ENCODE measurements around the gene EXOC3L1.
A peak's percentile ranks its signal among the peaks of the same experiment; 100 is the strongest.

The EXOC3L1 gene

DNA sequence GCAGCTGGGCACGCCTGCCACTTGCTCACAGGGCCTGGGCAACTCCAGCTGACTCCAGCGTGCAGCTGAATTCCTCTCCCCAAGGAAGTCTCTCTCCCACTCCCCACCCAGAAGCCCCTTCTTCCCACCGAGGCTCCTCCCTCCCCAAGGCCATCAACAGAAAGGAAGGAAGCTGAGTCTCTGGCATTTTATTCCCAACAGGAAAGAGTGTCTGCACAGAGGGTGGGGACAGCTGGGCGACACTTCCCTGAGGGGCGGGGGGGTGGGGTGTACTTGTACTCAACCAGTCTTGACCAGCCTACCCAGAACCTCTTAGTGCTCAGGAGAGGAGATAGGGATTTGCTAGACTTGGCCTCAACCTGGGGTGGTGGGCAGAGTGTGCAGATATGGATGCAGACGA, at the start of gene EXOC3L1:
EXOC3L1 (minus strand) TSS at position 96 of the 400 bp plus-strand sequence. CDS start 460 bp downstream, outside the sequence.
- DNase-seq (ENCODE audit: low read depth) = no peak

DNA sequence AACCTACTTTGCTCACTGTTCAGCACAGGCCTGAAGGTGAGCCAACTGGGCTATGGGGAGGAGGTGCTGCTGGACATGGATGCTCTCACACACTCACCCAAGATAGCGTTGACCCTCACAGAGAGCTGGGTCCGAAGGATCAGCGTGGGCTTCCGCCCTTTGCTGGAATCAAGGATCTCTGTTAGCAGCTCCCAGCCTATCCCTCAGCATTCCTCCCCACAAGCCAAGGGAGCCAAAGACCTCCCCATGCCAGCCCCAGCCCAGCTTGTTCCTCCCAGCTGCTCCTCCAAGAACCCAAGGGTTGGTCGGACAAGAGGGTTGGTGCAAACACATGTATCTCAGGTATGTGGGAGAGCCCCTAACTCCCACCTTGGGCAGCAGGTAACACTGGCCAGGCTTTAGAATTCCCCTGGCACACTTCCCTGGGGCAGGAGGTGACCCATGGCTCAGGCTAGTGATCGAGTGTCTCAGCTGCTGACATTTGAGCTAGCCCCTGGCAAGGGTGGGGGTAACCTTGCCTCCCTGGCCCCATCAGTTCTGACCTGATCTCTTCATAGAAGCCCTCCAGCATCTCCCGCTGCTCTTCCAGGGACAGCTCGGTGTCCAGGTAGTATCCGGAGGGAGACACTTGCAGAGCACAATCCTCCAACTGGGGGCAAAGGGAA, 49.0 kb upstream of the EXOC3L1 start:
- no peak for DNase-seq (ENCODE audit: low read depth)

GRCh38 chr16:67238278-67238575, 48.3 kb upstream of the EXOC3L1 start:
- DNase-seq (ENCODE audit: low read depth) = no peak

DNA sequence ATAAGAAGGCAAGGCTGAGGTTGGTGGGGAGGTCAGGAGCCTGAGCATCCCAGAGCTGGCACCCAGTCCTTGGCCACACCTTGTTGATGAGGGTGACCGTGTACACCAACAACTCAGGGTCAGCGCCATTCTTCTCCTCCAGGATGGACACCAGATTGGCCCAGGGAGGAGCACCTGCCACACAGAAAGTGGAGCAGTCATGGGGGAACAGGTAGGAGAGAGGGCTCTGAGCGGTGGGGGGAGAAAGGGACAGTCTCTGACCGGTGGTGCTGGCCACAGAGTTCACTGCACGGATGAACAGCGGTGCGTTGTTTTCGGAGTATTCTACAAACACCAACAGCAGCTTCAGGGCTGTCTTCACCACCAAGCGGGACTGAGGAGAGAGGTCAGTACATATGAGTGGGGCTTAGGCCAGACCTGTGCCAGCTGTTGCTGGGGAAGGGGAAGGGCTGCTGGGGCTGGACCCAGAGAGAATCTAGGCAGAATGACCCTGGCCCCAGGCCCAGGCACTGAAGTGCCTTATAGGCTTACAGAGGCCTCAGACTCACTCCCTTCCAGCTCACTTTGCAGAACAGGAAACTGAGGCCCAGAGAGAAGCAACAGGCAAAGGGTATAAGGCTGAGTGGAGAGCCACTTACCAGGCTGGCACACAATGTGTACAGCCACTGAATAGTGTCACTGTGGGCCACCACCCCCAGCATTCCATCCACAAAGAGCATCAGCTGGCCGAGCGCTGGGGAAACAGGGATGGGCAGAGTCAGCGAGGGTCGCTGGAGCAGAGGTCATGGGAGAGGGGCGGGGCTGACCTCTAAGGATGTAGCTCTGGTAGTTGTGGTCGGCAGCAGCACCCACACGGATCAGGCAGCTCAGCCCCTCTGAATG, 47.7 kb upstream of the EXOC3L1 start:
- no peak for DNase-seq (ENCODE audit: low read depth)

DNA sequence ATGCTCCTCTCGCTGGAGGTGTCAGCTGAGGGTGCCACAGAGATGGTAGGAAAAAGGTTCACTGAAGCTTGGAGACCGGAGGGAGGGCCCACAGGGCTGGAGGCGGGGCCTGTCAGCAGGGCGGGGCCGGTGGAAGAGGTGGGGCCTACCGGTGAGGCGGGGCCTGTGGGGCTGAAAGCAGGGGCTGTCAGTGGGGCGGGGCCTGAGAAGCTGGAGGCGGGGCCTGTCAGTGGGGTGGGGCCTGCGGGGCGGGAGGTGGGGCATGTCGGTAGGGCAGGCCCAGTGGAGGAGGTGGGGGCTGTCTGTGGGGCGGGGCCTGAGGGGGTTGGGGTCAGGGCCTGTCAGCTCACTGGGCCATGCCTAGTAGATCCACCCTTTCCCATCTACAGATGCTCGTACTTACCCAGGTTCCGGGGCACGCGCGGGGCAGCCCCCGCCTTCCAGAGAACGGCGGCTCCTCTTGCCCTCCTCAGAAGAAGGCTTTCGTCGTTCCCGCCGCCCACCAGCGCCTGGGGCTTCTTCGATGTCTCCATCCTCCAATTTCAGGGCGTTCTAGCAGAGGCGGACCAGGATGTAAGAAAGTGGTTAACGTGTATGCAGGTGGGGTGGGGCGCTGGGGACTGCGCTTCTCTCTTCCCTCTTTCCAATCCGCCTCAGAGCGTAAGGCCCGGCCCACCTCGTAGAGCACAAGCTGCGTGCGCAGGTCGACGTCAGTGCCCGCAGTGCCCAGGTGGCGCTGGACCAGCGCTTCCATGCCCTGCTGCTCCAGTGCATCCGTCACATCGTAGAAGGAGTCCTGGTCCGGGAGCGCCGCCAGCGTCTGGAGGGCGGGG, 46.8 kb upstream of the EXOC3L1 start:
- DNase-seq (ENCODE audit: low read depth) = peak; percentile 64

DNA sequence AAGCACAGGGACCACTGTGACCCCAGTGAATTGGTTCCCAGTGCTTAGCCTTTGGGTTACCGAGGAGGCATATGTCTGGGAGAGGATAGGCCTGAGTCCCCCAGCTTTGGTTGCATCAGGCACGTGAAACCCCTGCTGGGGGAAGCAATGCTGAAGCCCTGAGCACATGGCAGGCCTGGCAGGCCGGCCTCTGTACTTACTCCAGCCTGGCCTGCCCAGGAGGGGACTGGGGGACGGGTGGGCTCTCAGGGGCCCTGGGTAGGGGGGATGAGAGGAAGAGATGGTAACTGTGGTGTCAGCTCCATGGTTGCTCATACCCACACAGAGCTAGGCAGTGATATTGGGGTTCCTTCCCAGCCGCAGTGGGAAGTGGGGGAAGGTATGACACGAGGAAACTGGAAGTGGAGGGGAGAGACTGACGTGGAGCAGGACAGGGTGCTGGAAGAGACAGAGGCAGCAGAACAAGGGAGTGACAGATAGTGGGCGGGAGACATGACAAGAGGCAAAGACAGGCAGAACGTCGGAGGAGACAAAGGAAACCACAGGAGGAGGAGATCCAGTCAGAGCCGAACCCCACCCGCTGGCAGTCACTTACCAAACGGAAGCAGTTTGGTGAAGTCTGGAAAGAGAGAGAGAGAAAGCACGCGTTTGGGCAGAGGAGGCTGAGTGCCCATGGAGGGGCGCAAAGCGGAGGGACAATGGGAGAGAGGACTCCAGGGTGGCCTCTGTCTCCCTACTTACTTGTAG, 46.1 kb upstream of the EXOC3L1 start:
- DNase-seq (ENCODE audit: low read depth) = no peak

- no peak for DNase-seq (ENCODE audit: low read depth)
Observed at GRCh38 chr16:67234180-67234597, 44.3 kb upstream of the EXOC3L1 start.

DNA sequence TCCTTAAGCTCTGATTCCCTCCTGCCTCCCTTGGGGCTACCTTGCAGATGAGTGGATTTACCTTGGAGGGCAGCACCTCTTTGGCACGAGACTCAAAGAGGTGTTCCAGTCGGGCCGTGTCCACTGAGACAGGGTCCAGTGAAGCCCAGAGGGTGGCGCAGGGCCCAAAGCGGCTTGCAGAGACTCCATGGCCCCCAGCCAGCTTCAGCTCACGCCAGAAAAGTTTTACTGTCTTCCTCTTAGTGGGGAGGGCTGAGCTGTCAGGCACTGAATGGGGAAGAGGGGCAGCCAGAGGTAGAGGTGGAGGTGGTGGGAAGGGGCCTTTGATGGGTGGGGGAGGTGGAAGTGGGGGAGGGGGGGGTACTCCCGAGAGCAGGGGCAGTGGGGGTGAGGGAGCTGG, 43.7 kb upstream of the EXOC3L1 start:
- DNase-seq (ENCODE audit: low read depth) = no peak

DNA sequence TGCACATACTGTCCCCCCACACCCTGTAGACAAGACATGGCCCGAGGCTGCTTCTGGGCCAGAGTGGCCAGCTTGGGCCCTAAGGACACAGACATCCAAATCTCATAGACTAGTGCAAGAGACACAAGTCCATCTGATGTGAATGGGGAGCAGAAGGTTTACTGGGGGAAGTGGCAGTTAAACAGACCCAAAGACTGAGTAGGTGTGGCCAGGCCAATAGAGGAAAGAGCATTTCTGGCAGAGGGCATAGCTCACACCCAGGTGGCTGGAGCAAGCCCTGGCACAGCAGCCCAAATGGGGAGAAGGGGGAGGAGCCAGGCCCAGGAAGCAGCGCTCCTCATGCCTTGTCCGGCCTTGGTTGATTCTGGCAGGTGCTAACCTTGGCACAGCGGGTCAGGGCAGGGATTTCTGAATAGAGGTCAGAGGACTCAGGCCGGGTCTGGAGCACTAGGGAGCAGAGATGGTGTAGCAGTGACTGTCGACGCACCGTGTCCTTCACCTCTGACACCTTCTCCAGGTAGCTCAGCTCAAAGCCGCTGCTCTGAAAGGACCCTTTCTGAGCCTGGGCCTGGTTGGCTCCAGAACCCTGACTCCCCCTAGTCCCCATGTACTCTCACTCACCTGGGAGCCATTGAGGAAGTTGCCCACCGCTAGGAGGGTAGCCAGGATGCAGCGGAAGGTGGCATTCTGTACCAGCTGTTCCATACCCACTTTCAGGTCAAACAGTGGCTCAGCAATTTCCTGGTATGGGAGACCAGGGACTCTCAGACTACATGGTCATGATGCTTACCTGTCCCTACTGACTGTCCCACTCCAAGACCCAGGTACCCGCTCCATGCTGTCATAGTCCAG, 41.1 kb upstream of the EXOC3L1 start:
- DNase-seq (ENCODE audit: low read depth) = no peak

- no peak for DNase-seq (ENCODE audit: low read depth)
Observed at GRCh38 chr16:67229906-67230808, 40.2 kb upstream of the EXOC3L1 start.

DNA sequence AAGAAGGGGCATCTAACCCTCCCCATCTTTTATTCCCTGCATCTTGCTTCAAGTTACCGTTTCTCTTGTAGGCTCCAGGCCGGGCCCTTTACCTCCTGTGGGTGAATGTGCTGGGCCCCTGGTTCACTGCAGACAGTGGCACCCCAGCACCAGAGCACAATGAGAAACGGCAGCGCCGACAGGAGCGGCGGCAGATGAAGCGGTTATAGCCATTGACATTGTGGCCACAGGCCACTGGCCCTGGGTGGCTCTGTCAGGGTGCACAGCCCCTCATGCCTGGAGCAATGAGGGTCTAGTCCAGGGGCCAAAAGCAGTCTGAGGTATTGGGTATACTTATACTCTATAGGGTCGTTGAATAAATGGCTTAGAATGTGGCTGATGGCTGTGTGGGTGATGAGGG, 39.0 kb upstream of the EXOC3L1 start:
- DNase-seq (ENCODE audit: low read depth) = no peak

DNA sequence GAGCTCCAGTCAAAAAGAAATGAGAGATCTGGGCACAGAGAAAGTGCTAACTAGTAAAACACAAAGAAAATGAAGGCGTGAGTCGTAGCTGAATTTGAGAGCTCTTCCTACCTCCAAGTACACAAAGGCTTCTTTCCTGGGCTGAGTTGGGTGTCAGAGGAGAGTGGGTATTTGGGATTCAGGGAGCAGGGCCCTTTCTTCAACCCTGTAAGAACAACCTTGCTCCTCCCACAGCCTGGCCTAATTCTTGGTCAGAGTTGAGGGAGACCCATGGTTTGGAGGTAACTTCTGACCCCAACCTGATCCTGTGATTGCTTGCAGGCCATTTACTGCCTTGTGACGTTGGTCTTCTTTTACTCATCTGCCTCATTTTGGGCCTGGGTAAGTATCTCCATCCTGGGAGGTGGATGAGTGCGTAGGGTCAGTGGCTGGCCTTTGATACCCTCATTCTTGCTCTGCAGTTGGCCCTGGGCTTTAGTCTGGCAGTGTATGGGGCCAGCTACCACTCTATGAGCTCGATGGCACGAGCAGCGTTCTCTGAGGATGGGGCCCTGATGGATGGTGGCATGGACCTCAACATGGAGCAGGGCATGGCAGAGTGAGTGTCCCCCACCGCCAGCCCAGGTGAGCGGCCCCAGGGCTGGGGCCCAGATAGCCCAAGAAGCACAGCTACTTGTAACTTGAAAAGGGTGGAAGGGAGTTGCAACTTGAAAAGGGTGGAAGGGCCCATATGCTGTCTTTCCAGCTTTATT, 38.3 kb upstream of the EXOC3L1 start:
- DNase-seq (ENCODE audit: low read depth) = no peak

DNA sequence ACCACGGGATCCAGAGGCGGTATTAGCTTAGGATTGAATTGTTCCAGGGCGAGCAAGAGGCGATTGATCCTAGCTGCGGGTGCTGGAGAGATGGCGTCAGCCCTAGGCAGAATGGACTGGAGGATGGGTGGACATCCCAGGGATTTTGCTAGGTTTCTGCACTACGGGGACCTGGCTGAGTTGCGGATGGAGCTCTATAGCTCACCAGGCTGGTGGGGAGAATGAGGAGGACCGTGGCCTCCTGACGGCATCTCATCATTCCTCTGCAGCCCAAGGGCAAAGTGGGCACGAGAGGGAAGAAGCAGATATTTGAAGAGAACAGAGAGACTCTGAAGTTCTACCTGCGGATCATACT, 37.6 kb upstream of the EXOC3L1 start:
- DNase-seq (ENCODE audit: low read depth) = no peak

- peak; percentile 96 for DNase-seq (ENCODE audit: low read depth)
Observed at GRCh38 chr16:67226804-67227566, 37.0 kb upstream of the EXOC3L1 start, which contains the start of gene TMEM208. Gene TMEM208, plus strand, starts transcription at chr16:67227130. Its CDS starts 89 bp downstream, at chr16:67227219.

- DNase-seq (ENCODE audit: low read depth) = no peak
Observed at GRCh38 chr16:67226295-67226803, 36.4 kb upstream of the EXOC3L1 start.

GRCh38 chr16:67223992-67224391, 34.1 kb upstream of the EXOC3L1 start:
- DNase-seq (ENCODE audit: low read depth) = no peak

GRCh38 chr16:67216612-67217490, 26.9 kb upstream of the EXOC3L1 start:
- no peak for DNase-seq (ENCODE audit: low read depth)
